ENCODE data around the gene ST6GALNAC2.
A peak's percentile ranks its signal among the peaks of the same experiment; 100 is the strongest.
"Not testable (repeated sequence)": the region's sequence is repeated elsewhere in the genome, so short reads cannot be mapped to it uniquely, and the experiment has no call there.

The ST6GALNAC2 gene

GRCh38 chr17:76537288-76537577, 48.4 kb downstream of the ST6GALNAC2 start:
- in situ Hi-C loops (cut with HindIII; ENCODE audit: low sequenced_read_pairs): no loop called here
- no peak for DNase-seq (ENCODE audit: low read depth, low spot score)
- TF ChIP-seq CTCF (IDR thresholded peaks at IDR 0.05; ENCODE audit: low read depth, low read length): no peak
- H3K4me3 ChIP-seq (ENCODE audit: low read depth, low read length): peak overlapping the region; percentile 28

GRCh38 chr17:76536511-76537287, 49.0 kb downstream of the ST6GALNAC2 start:
- in situ Hi-C loops (cut with HindIII; ENCODE audit: low sequenced_read_pairs): no loop called here

GRCh38 chr17:76535788-76536510, 49.7 kb downstream of the ST6GALNAC2 start:
- no peak for DNase-seq (ENCODE audit: low read depth, low spot score)
- in situ Hi-C loops (cut with HindIII; ENCODE audit: low sequenced_read_pairs): no loop called here
- TF ChIP-seq CTCF (IDR thresholded peaks at IDR 0.05; ENCODE audit: low read depth, low read length): no peak
- H3K4me3 ChIP-seq (ENCODE audit: low read depth, low read length): no peak overlapping the region

More at GRCh38 chr17:76536511-76537287, 49.0 kb downstream of the ST6GALNAC2 start:
- no peak for DNase-seq (ENCODE audit: low read depth, low spot score)
- no peak for TF ChIP-seq CTCF (IDR thresholded peaks at IDR 0.05; ENCODE audit: low read depth, low read length)
- no peak overlapping the region for H3K4me3 ChIP-seq (ENCODE audit: low read depth, low read length)

- TF ChIP-seq CTCF (IDR thresholded peaks at IDR 0.05; ENCODE audit: low read depth, low read length): no peak
- no peak overlapping the region for H3K4me3 ChIP-seq (ENCODE audit: low read depth, low read length)
- in situ Hi-C loops (cut with HindIII; ENCODE audit: low sequenced_read_pairs): no loop called here
- no peak for DNase-seq (ENCODE audit: low read depth, low spot score)
These were observed 50.6 kb downstream of the ST6GALNAC2 start for GRCh38 chr17:76534831-76535732.

GRCh38 chr17:76533640-76534359, 51.9 kb downstream of the ST6GALNAC2 start:
- DNase-seq (ENCODE audit: low read depth, low spot score); H3K4me3 ChIP-seq (ENCODE audit: low read depth, low read length); in situ Hi-C loops (cut with HindIII; ENCODE audit: low sequenced_read_pairs): not testable (repeated sequence)

- no peak overlapping the region for H3K4me3 ChIP-seq (ENCODE audit: low read depth, low read length)
- TF ChIP-seq CTCF (IDR thresholded peaks at IDR 0.05; ENCODE audit: low read depth, low read length): no peak
- DNase-seq (ENCODE audit: low read depth, low spot score): no peak
- in situ Hi-C loops (cut with HindIII; ENCODE audit: low sequenced_read_pairs): no loop called here
These were observed 53.5 kb downstream of the ST6GALNAC2 start for GRCh38 chr17:76532072-76532651.

Data from astrocyte of the spinal cord (primary cell).